Transverse colon (tissue), 4 donors: ENCODE data around the gene DNM1L. TPM values are rescaled to one million over a fixed set of nuclear protein-coding genes. Genes with fewer than 3 reads are reported as not detected.
A peak's percentile ranks its signal among the peaks of the same experiment; 100 is the strongest.

Experiments used
- DNase-seq: peaks from one replicate; pipeline ENCODE4 v3.0.0-alpha.2; 2019
- H3K27ac ChIP-seq, 4 donors: fragments of 200-600 bp; sonication (generic); 2 replicates each; pipeline ENCODE4 v1.5.1; 2016 to 2018; ENCODE audit warnings: inconsistent platforms in 4 of 4
- H3K27me3 ChIP-seq: fragments of 200-600 bp; sonication (generic); 2 replicates; pipeline ENCODE4 v1.5.1; 2017; ENCODE audit warnings: inconsistent platforms
- H3K36me3 ChIP-seq, 4 donors: fragments of 200-600 bp; sonication (generic); 2 replicates each; pipeline ENCODE4 v1.5.1; 2017 to 2019; ENCODE audit warnings: inconsistent platforms in 4 of 4
- H3K4me1 ChIP-seq, 4 donors: fragments of 200-600 bp; sonication (generic); 2 replicates each; pipeline ENCODE4 v1.5.1; 2017 to 2020; ENCODE audit warnings: inconsistent platforms in 4 of 4
- H3K4me3 ChIP-seq, 4 donors: fragments of 200-600 bp; sonication (generic); 1 replicate in 1 of 4; 2 replicates in 3 of 4; pipeline versions ENCODE4 v1.5.1 to v1.6.1; 2017 to 2019; ENCODE audit warnings: inconsistent platforms in 4 of 4
- H3K9me3 ChIP-seq, 2 donors: fragments of 200-600 bp; sonication (generic); 2 replicates each; pipeline ENCODE4 v1.5.1; 2017 to 2019; ENCODE audit warnings: inconsistent platforms in 2 of 2
- EP300 ChIP-seq: sonication (generic); formaldehyde crosslinking; IDR thresholded peaks from one replicate; pipeline ENCODE4 v1.6.1; 2017; ENCODE audit warnings: antibody characterized with exemption, low read depth
- POLR2A ChIP-seq: fragments of 450-650 bp; IDR thresholded peaks from one replicate; pipeline ENCODE4 v1.6.1; 2016; ENCODE audit warnings: antibody characterized with exemption, mild to moderate bottlenecking, moderate library complexity
- POLR2AphosphoS5 ChIP-seq, 3 donors: sonication (generic); formaldehyde crosslinking; IDR thresholded peaks; one replicate each; pipeline ENCODE4 v1.6.1; 2016; ENCODE audit warnings: antibody characterized with exemption in 3 of 3
- WGBS, 2 donors: methylation state at CpG; one replicate each; pipeline ENCODE4 v1.1.5; 2018; ENCODE audit warnings: low coverage in 1 of 2; 5-methylcytosine and 5-hydroxymethylcytosine counted together
- in situ Hi-C, 4 donors: fragments of 200-750 bp; cut with MboI; loops; one replicate each; pipeline versions ENCODE4 v1.15.0 to v1.15.1; 2017; ENCODE audit warnings: low sequenced_read_pairs in 3 of 4, low pct_ligation_motif_present in 1 of 4, low pct_unique_long_range_greater_than_20kb in 1 of 4
- intact Hi-C: fragments of 100-400 bp; cut with DNase I; formaldehyde crosslinking; loops from one replicate; pipeline ENCODE4 v1.15.1; 2023; ENCODE audit warnings: low total_unique reads
- total RNA-seq, 4 donors: library from RNA; depleted of rRNA; stranded (reverse); fragments of >200 nt; gene quantifications; one replicate each; pipeline ENCODE4 v1.1.0, GENCODE V29; 2016
- TF ChIP-seq, protein P1 (sequence below), 5 experiments: fragments of 200-600 bp in 3 of 5; fragments of 450-650 bp in 2 of 5; sonication (generic) in 3 of 5; IDR thresholded peaks; 1 replicate in 2 of 5; 2 replicates in 3 of 5; pipeline ENCODE4 v1.5.1; 2016 to 2017; ENCODE audit warnings: antibody characterized with exemption in 5 of 5, inconsistent platforms in 3 of 5, mild to moderate bottlenecking in 2 of 5, moderate library complexity in 1 of 5

The DNM1L gene
- total RNA-seq, 4 donors from 2014 or later: 41.2 to 61.3 (median 44.2) TPM

DNA sequence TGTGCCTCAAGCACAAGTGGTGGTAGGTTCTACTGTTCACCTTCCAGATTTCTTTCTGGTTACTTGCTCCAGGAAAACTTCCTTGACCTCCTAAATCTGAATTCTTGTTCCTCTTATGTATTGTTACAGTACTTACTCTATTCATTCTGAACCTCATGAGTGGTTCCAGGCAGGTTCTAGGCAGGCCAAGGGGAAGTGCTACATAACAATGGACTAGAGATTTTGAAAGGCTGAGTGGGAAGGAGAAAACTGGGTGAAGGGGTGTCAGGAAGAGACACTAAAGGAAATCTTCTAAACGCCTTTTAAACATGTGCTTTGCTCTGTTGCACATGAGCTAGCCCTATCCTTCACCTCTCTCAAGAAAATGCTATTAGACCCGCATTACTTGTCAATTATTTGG is 75.0 kb downstream of the DNM1L start:
- H3K4me3 ChIP-seq: peak overlapping the region in 2 of 4 donors; percentile 94 to 99
- H3K4me1 ChIP-seq: peaks cover 11 to 24% (median 18%) of the 10 kb centered on the region in 4 donors
- TF ChIP-seq POLR2A: no peak
- TF ChIP-seq EP300: no peak
- TF ChIP-seq, protein P1, sequence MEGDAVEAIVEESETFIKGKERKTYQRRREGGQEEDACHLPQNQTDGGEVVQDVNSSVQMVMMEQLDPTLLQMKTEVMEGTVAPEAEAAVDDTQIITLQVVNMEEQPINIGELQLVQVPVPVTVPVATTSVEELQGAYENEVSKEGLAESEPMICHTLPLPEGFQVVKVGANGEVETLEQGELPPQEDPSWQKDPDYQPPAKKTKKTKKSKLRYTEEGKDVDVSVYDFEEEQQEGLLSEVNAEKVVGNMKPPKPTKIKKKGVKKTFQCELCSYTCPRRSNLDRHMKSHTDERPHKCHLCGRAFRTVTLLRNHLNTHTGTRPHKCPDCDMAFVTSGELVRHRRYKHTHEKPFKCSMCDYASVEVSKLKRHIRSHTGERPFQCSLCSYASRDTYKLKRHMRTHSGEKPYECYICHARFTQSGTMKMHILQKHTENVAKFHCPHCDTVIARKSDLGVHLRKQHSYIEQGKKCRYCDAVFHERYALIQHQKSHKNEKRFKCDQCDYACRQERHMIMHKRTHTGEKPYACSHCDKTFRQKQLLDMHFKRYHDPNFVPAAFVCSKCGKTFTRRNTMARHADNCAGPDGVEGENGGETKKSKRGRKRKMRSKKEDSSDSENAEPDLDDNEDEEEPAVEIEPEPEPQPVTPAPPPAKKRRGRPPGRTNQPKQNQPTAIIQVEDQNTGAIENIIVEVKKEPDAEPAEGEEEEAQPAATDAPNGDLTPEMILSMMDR (IDR thresholded peaks at IDR 0.05): no peak
- no peak for TF ChIP-seq POLR2AphosphoS5 (IDR thresholded peaks at IDR 0.05)
- WGBS, 2 donors: 24 to 38% methylated on average over 2 of the region's 2 CpGs
- peaks cover 0 to 17% (median 7%) of the 10 kb centered on the region in 4 donors for H3K36me3 ChIP-seq
- H3K27me3 ChIP-seq: no peaks in the 10 kb centered on the region
- no peak for DNase-seq
- in situ Hi-C loops (loop anchor here in 3 of 4 donors (10.0 to 25.0 kb wide), 3 partner anchors 158 to 1271 kb away; partner anchors contain the start of gene ALG10 (in 2 of the 3)), intact Hi-C loops (no loop called here)
- peak overlapping the region in 3 of 4 donors; percentile 92 to 95 (median 95) for H3K27ac ChIP-seq
- H3K9me3 ChIP-seq: no peaks in the 10 kb centered on the region

DNA sequence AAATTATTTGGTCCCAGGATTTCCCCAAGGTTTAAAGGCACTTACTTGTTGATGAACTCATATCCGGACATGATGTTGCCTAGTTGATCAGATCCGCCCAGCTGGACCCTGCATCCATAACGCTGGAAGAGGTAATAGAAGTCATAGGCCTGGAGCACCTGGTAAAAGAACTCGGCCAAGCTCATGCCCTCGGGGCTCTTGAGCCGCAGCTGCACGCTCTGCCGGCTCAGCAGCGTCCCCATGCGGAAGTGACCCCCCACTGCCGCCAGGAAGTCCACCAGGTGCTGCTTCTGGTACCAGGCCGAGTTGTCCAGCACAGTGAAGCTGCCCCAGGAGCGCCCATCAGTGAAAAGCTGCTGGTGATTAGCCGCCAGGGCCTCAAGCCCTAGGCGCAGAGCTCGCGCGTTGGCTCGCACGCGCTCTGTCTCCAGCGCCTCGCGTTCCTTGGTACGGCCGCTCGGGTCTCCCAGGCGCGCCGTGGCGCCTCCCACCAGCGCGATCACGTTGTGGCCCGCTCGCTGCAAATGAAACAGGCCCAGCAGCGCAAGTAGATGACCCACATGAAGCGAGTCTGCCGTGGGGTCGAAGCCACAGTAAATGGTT is 76.1 kb downstream of the DNM1L start:
- peak overlapping the region; percentile 83 to 99 (median 96) for H3K4me3 ChIP-seq
- WGBS, 2 donors: 0% methylated on average over 2 to 25 of the region's 40 CpGs
- peak; percentile 85 for DNase-seq
- intact Hi-C loops: loop anchor here (5.0 kb wide), 1 partner anchor 1267 kb away; the partner anchor contains the start of gene ALG10
- H3K36me3 ChIP-seq: peaks cover 0 to 11% (median 3%) of the 10 kb centered on the region in 4 donors
- H3K4me1 ChIP-seq: peaks cover 11 to 24% (median 18%) of the 10 kb centered on the region in 4 donors
- peak overlapping the region; percentile 92 to 95 (median 94) for H3K27ac ChIP-seq
- H3K9me3 ChIP-seq: no peaks in the 10 kb centered on the region
- H3K27me3 ChIP-seq: no peaks in the 10 kb centered on the region
- in situ Hi-C loops: loop anchor here in 3 of 4 donors (10.0 to 25.0 kb wide), 3 partner anchors 157 to 1270 kb away; partner anchors contain the start of gene ALG10 (in 2 of the 3)
- TF ChIP-seq POLR2AphosphoS5 (IDR thresholded peaks at IDR 0.05) (peak in 1 of 3 donors; percentile 17), POLR2A (no peak)
- TF ChIP-seq, protein P1 (IDR thresholded peaks at IDR 0.05): peak; percentile 66 to 82 (median 77)

DNA sequence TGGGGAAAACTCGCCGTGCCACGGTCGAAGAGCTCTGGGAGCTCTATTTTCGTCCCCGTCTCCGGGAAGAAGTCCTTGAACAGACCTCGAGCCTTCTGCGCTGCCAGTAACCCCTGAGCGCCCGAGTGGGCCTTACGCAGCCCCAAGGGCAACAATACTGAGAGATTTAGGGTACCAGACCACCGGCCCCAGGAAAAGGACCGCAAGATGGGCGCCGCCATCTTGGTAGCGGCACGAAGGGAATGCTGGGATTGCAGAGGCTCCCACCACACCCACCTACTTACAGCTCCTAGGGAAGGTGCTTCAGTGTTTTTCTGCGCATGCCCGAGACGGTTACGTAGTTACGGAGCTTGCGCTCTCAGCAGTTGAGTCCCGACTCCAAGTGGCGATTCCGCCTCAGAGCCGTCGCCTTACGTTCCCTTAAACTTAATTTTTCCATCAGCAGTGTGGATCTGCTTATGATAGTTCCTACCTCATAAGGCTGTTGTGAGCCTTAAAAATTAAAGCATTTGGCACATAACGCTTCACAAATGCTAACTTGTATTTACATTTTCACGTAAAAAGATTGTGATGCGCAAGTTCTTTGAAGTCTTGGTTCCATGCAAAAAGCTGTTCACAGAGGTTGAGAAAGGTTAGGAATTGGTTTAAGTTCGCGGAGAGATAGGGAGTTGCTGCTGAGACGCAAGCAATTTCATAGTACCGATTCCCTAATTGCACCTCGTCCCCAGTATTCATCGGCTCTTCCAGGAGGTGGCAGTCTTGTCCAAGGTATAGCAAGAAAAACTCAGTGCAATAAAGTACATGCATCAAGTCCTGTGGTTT is 76.8 kb downstream of the DNM1L start, which contains the start of gene YARS2:
Gene YARS2 (minus strand): TSS at position 244 of the 822 bp plus-strand sequence. CDS start 23 bp downstream, at position 221.
- Histone ChIP-seq H3K9me3 (no peaks in the 10 kb centered on the region), H3K27ac (peak within 1 kb of the TSS; percentile 92 to 95 (median 94)), H3K27me3 (no peaks in the 10 kb centered on the region), H3K36me3 (peaks cover 0 to 5% (median 0%) of the 10 kb centered on the region in 4 donors), H3K4me1 (peaks cover 11 to 24% (median 18%) of the 10 kb centered on the region in 4 donors), H3K4me3 (peak within 1 kb of the TSS; percentile 83 to 99 (median 96))
- peak; percentile 96 for DNase-seq
- intact Hi-C loops: loop anchor here (5.0 kb wide), 1 partner anchor 1266 kb away; the partner anchor contains the start of gene ALG10
- WGBS, 2 donors: 0 to 1% methylated on average over 9 to 23 of the region's 39 CpGs
- TF ChIP-seq, protein P1 (IDR thresholded peaks at IDR 0.05): peak; percentile 69 to 92 (median 77)
- TF ChIP-seq POLR2A (peak; percentile 66), POLR2AphosphoS5 (IDR thresholded peaks at IDR 0.05) (peak; percentile 65 to 70 (median 67)), EP300 (no peak)
- in situ Hi-C loops: loop anchor here in 3 of 4 donors (10.0 to 25.0 kb wide), 3 partner anchors 156 to 1269 kb away; partner anchors contain the start of gene ALG10 (in 2 of the 3)
